Putamen (tissue), 1 donor: ENCODE data around the gene SPECC1.
A peak's percentile ranks its signal among the peaks of the same experiment; 100 is the strongest.

Source experiments
- DNase-seq: peaks from one replicate; pipeline ENCODE4 v3.0.0-alpha.2; 2016; ENCODE audit warnings: low spot score

SPECC1 gene

DNA sequence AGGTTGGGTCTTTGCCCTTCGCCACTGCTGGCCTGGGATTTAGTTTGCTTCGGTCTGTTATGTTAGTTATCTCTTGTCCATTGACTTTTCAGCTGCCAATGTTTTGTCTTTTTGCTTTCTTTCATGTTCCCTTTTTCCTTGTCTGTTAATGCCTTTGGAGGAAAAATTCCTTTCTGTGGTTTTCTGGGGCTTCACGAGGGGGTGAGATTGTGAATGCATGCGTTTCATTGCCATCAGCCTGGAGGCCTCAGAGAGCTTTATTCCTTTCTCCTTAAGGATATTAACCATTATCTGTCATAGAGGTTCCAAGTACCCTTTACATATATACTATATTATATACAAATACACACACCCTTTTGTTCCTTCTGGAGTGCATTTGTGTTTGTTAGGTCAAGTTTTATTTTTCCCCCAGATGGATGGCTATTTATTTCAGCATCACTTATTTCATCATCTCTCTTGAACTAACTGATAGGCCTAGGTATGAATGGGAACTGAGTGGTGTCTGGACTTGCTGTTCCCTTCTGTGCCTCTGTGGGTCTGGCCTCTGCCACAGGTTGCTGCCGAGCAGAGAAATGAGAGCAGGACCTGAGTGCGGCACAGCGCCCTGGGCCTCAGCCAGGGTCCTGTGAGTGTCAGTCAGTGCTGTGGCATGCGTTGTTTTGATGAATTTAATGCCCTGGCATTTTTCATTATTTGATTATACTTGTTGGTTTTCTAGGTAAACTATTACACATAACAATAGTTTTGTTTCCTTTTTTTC is 264.8 kb downstream of the SPECC1 start:
- no peak for DNase-seq

DNA sequence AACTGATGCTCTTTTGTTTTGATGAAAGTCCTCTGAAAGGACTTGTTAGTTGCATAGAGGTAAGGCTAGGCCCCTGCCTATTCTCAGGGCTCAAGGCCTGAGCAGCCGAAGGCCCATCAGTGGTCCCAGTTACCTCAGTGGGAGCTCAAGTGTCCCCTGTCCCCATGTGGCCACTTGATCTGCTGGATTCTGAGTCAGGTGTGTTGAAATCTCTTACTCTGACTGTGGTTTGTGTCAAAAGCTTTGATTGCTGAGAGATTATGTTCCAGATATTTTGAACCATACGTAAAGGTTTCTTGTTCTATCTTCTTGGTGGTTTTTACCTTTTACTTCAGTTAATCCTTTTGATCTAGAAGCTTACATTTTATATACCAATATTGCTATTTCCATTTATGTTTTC is 266.5 kb downstream of the SPECC1 start:
- no peak for DNase-seq

DNA sequence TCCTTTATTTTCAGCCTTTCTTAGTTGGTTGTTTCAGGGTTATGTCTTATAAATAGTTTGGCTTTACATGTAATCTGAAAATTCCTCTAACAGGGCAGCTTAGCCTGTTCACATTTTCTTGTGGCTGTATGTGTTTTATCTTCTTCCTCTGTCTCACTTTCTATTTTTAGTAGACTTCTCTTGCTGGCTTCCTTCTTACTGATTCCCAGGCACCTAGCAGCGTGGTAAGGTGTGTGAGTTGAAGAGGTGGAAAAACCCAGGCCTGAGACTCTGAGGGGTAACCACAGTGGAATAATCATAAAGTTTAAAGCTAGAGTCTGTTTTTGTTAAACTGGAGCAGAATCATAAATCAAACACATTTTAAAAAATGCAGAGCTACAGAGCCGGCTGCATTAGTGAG is 267.3 kb downstream of the SPECC1 start:
- DNase-seq = no peak

DNA sequence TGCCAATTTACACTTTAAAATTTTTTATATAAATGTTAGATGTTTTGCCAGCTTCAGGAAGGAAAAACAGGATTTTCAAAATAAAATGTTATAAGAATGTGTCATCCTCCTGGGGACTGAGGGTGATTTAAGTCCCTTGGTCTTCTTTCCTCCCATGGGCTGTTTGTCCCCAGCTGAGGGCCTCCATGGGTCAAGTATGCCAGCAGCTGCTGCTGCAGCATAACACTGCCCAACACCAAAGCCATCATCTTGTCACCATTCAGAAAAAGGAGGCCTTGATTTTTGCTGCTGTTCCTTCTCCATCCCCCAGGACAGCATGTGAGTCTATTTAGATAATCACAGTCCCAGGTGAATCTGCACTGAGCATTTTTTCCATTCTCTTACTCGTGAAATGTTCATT is 269.6 kb downstream of the SPECC1 start:
- no peak for DNase-seq

DNA sequence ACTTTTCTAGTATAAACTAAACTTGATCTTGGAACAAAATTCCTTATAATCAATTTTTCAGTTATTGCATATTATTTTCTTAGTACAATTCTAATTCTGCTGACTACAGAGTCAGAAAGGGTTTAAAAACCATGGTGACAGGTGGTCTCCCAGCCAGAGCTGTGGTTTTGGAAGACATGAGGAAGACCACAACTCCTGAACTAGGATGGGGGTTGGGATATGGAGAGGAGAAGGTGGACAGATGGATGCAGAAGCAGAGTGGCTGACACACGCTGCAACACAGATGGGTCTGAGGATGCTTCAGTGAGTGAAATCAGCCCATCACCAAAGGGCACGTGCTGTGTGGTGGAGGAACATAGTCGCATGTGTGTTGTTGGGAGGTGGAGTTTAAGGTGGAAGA is 270.5 kb downstream of the SPECC1 start:
- DNase-seq = no peak

DNA sequence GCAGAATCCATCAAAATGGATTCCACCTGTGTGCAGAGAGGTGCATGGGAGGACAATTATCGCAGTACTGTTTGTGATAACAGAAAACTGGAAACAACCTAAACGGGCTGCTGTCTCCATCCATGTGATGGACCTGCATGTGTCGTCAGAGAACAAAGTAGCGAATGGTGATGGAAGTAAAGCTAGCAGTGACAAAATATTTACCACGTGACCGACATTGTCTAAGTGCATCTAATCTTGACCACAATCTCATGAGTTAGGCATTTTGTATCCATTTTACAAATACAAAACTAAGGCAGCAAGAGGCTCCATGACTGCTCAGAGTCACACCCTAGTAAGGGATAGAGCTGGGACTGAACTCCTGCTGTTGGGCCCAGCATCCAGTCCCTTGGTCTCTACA is 270.9 kb downstream of the SPECC1 start:
- no peak for DNase-seq

DNA sequence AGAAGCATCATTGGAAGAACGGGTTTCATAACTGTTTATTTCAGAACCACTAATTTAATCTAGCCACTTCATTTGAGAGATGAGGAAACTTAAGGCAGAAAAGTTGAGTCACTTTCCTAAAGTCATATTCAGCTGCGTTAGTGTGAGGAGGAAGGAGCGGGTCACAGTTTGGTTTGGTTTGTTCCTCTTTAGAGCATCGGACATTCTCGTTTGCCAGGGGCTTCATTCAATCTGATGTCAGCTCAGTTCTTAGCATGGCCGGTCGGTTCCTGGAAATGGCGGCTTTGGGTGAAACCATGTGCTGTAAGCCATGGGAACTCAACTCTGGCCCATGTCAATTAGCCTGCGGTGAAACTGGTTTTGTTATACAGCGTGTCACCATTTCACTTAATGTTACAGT is 271.7 kb downstream of the SPECC1 start:
- no peak for DNase-seq

DNA sequence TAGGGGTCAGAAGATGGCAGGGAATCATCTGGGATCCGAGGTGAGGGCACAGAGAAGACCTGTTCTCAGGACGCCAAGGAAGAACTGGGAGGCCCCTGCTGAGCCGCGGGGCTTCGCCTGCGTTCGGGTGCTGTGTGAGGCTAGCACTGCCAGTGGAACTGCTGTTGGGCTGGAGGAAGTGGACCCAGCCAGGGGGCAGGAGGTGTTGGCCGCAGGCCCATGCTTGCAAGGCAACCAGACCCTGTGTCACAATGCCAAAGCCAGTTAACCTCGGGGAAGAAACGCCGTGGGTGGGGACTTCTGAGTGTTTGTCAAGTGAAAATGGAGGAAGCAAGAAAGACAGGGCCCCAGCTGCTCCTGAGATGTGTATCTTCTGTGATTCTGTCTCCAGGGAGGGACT is 272.7 kb downstream of the SPECC1 start:
- peak; percentile 35 for DNase-seq

DNA sequence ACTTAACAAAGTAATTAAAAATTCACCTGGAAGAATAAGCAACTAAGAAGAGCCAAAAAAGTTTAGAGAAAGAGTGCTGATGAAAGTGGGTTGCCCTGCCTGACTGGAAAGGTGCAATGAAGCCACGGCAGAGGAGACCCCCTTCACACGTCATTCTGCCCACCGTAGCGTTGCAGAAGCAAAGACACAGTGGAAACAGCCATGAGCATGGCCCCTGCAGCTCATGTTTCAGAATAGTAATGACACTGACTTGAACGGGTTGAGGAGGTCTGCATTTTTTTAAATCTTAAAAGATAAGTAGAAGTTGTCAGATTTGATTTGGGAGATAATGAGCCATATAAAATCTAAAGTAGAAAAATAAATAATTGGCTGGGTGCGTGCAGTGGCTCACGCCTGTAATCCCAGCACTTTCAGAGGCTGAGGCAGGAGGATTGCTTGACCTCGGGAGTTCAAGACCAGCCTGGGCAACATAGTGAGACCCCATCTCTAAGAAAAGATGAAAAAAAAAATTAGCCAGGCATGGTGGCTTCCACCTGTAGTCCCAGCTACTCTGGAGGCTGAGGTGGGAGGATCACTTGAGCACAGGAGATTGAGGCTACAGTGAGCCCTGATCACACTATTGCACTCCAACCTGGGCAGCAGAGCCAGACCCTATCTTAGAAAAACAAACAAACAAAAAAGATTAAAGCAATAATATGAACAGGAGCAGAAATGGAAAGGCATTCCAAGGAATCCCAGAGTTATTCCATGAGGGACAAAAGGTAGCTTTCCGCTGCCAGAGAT is 273.6 kb downstream of the SPECC1 start:
- no peak for DNase-seq

DNA sequence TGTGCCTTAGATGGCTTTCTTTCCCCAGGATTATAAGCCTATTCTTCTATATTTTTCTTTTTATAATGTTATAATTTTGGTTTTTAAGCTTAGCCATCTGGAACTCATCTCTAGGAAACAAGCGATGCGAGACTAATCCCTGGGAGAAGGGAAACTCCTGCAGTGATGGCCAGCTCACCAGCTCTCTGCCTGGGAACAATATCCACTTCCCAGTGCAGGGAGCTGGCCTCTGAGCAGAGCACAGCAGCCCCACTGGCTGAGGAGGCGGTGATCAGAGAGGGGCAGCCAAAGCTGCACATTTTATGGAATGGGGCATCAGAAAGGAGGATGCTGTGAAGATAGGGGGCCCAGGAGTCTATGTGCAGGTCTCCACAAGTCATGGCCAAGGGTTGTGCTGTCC is 274.9 kb downstream of the SPECC1 start:
- no peak for DNase-seq

DNA sequence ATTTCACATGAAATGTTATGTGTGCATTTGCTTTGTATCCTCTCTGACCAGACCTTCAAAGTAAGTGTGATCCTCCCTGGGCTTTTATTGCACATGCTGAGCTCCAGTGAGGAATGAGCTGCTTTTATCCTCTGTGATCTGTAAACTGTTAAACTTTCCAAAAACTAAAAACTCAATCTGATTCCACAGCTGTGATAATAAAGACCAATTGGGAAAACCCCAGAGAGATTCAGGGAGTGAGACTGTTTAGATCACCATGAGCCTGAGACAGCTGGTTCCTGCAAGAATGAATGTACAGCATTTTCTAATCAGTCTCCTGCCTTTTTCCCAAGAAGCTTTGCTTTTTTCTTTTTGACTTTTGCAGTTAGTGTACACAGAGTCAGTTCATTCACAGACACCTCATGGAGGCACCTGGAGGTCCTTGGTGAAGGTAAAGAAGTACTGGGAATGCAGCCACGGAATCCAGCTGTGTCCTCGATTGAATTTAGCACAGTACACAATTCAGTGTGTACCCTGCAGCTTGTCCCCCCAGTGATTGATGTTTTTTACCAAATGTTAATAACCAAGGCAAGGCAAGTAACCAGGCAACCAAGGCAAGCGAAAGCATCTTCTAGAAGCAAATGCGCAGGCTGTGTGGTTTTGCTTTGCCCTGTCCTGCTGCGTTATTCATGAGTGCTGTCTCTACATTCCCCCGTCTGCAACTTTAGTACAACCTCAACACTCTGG is 275.6 kb downstream of the SPECC1 start:
- no peak for DNase-seq

DNA sequence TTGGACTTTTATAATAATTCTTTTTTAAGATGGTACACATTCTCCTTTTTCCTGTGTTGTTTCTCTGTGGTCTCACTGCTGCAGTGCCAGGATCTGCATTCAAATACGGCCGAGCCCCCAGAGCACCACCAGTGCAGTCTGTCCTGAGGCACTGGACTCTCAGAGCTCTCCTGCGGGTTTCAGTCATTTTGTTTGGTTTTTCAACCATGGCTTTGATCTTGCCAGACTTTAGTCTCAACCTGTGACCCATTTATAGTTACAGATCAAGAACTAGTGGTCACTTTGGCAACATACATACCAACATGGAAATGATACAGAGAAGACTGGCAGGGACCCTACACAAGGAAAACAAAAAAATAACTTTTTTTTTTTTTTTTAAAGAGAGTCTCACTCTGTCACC is 280.8 kb downstream of the SPECC1 start:
- no peak for DNase-seq

DNA sequence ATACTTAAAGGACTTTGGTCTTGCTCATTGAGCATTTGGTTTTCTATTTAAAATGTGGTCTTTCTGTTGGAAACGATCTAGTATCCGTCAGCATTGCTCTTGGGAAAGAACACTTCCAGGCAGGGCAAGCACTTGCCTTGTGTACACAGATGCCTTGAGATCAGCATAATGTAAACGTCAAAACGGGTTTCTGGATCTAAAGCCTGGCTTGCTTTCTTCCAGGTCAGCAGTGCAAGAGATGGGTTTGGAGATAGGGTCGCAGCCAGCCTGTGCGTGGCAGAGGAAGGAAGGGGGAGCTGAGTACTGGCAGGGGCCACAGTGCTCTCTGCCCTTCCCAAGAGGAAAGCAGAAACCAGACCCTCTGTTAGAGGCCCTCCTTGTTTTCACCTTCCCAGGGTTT is 282.7 kb downstream of the SPECC1 start:
- DNase-seq = no peak

DNA sequence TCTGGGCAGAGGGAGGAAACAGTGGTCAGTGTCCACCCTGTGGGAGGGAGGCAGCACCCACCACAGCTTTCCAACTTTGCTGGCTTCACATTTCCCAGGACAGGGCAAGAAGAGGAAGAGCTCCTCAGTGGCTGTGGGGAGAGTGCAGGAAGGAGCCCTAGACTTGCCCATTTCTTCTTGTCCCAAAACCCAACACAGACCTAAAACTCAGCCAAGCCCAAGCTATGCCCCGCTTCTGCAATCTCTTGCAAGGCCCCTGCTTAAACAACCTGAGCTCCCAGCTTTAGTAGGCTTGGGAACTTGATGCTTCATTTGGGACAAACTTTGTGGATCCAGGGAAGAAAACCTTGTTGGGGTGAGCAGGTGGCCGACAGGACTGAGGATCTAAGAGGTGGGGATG is 284.3 kb downstream of the SPECC1 start:
- no peak for DNase-seq

DNA sequence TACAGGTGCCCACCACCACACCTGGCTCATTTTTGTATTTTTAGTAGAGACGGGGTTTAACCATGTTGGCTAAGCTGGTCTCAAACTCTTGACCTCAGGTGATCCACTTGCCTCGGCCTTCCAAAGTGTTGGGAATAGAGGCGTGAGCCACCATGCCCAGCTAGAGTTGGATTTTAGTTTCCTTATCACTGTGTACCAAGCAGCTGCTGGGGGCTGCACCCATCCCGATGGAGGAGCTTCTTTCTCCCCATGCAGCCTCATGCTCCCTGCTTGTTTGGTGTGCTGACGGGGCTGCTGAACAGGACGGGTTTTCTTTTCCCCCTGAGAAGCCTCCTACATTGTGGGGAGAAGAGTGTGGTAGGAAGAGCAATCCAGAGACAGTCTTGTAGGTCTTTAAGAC is 285.0 kb downstream of the SPECC1 start:
- DNase-seq = no peak

DNA sequence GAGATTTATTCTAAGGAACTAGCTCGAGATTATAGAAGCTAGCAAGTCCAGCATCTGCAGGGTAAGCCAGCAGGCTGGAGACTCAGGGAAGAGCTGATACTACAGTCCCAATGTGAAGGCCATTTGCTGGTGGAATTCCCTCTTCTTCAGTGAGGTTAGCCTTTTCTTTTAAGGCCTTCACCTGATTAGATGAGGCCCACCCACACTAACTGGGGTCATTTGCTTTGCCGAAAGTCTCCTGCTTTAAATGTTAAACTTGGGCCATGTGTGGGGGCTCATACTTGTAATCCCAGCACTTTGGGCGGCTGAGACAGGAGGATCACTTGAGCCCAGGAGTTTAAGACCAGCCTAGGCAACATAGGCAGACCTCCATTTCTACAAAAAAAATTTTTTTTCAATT is 289.9 kb downstream of the SPECC1 start:
- DNase-seq = no peak

DNA sequence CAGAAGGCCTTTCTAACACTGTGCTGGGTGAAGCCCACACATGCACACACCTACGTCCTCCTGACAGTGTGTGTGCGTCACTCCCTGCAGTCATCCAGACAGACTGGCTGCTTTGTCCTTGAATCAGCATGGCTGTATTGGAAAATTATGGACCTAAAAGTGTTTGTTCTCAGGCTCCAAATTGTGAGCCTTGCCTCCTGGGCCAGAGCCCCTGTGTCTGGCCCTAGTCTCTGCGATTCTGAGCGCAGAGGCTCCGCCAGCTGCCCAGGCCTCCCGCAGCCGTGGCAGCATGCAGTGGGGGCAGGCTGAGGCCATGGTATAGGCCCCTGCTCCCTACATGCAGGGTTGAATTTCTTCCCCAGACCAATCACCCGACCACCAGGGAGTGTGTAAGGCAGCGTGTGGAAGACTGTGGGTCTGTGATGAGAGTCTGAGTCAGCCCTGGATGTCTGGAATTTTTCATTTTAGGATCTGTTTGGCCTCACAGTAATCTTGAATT is 291.3 kb downstream of the SPECC1 start:
- peak; percentile 50 for DNase-seq

DNA sequence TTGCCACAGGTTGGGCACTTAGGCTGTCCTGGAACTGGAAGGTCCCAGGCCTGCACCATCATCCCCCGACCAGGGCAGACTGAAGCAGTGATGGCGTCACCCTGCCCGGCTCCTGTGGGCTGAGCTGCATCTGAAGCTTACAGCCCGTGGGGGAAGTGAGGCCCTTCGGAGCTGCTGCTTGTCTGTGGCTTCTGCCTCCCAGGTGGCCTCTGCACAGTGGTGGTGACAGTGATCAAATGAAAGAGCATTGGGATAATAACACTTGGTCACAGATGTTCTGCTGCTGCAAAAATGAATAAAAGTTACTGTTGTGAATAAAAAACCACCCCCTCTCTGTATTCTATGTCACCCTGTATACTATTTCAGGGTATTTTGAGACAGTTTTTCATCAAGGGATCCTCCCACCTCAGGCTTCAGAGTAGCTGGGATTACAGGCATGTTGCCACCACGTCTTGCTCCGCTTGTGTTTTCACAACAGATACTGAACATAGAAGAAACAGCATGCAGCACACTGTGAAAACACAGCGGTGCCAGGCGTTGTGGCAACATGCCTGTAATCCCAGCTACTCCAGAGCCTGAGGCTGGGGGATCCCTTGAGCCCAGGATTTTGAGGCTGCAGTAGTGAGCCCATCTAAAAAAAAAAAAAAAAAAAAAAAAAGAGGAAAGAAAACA is 293.2 kb downstream of the SPECC1 start:
- no peak for DNase-seq

DNA sequence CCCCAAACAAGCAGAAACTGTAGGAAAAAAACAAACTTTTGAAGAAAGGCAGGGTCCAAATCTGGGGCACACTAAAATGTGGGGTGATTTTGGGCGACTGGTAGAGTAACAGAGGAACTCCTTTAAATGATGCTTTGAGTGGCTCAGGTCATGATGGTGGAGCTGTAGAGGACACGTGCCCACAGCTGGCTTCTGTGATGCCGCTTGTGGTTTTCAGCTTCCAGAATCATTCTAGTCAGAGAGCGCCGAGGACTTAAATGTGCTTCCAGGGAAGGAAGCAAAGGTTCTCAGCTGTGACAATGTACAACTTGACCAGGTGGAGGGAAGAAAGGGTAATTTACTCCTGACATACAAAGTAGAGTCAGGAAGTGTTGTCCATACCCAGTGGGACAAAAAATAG is 295.8 kb downstream of the SPECC1 start:
- no peak for DNase-seq

DNA sequence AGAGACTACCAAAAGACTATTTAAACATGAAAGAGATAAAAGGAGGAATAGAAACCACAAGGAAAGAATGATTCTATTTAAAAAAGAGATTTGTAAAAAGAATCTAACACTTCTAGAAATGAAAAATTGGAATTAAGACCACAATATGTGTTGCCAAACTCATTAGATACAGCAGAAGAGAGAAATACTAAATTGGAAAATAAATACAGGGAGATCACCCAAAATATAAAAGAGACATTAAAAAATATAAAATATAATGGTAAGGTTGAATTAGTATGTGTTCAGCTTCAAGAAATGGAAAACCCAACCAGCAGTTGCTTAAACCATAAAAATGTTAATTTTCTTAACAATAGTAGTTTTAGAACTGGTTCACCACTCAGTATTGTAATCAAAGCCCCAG is 297.8 kb downstream of the SPECC1 start:
- no peak for DNase-seq

DNA sequence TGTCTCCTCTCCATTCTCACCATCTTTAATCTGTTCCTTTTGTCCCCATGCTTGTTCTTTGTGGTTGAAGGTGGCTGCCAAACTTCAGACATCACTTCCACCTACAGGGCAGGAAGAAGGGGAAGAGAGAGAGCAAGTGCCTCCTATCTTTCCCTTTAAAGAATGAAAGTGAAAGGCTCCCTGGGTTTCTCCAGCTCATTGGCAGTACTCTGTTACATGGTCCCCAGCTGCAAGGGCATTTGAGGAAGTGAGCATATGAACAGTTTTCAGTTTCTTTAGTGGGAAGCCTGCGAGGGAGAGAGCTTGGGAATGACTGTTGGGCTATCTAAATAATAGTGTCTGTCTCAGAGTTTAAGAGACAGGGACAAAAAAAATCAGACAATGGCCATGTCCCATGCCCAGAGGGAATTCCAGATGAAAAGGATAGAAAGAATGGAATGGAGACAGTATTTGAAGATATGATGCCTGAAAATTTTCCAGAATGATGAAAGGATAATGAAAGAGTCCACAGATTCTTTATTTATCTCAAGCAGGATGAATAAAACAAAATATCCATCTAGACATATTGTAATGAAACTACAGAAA is 298.3 kb downstream of the SPECC1 start:
- no peak for DNase-seq

DNA sequence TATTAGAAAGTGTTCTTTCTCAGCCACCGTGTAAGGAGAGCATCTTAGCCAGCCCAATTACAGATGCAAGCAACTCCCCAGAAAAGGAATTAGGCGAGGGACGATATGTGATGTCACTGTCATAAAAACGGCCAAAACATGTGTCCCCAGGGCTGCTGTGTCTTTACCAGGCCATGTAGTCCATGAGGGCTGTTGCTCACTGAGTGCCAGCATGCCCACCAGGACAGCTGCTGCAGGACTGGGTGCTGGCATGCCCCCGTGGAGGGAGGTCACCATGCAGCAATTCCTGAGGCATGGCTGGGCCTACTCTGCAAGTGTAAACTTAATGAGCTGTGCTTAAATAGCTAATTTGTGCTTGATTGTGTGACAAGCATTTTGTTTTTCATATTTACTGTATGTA is 301.3 kb downstream of the SPECC1 start:
- DNase-seq = no peak
